HepG2 (cell line): ENCODE data around the gene CCDC102B. TPM values are rescaled to one million over a fixed set of nuclear protein-coding genes. Genes with fewer than 3 reads are reported as not detected.

Experiments
- ATAC-seq: fragments of 200-7000 bp; cut with Tn5 transposase; 3 replicates; pipeline ENCODE4 v1.9.1; 2020; ENCODE audit warnings: mild to moderate bottlenecking, moderate library complexity
- BruUV-seq: library from RNA; stranded (reverse); fragments of 400-500 nt; replicated peaks from 2 replicates; lab custom pipeline; 2021; lab: Mats Ljungman, UMichigan
- CTCF ChIA-PET: fragments of 300-600 bp; formaldehyde crosslinking; extraction: SDS; loops from one replicate; lab custom pipeline; 2021; ENCODE audit warnings: low total read pairs, inconsistent platforms, low intra/inter-chr PET ratio; lab: Yijun Ruan, JAX
- POLR2A ChIA-PET: fragments of 350-600 bp; sonication (Branson Sonifier 250); formaldehyde crosslinking; loops from one replicate; lab custom pipeline; 2020; ENCODE audit warnings: antibody characterized with exemption, inconsistent platforms; lab: Yijun Ruan, JAX
- DNase-seq: peaks from one replicate; pipeline ENCODE4 v3.0.0-alpha.2; 2015; ENCODE audit warnings: low spot score
- FAIRE-seq: peaks from 3 replicates; lab custom pipeline; 2011; peaks lifted over from hg19 to GRCh38; lab: Jason Lieb, UNC
- H2AFZ ChIP-seq: one replicate; pipeline ENCODE4 v1.6.1; 2011; ENCODE audit warnings: low read length, inconsistent platforms
- H3K27ac ChIP-seq: fragments of 300-600 bp; 3 replicates; pipeline ENCODE4 v1.8.0; 2011; ENCODE audit warnings: mixed run types, mild to moderate bottlenecking, mixed read lengths, low read length, inconsistent platforms; ENCODE audit not compliant: insufficient read depth; ENCODE audit errors: extremely low read length
- H3K27me3 ChIP-seq, 2 experiments: fragments of 200-600 bp in 1 of 2; 2 replicates in 1 of 2; 3 replicates in 1 of 2; pipeline versions ENCODE4 v1.6.0 to v1.8.0; 2011; ENCODE audit warnings: low read length in 2 of 2, mild to moderate bottlenecking in 2 of 2, moderate library complexity in 2 of 2, inconsistent platforms in 1 of 2; ENCODE audit not compliant: insufficient read depth in 2 of 2, control insufficient read depth in 1 of 2
- H3K36me3 ChIP-seq, 2 experiments: fragments of 200-600 bp in 1 of 2; replicated peaks in 1 of 2; 2 replicates in 1 of 2; 3 replicates in 1 of 2; pipeline versions ENCODE4 v1.5.1 to v1.8.0; 2011; ENCODE audit warnings: low read length in 2 of 2, inconsistent platforms in 1 of 2; ENCODE audit not compliant: insufficient read depth in 2 of 2, control insufficient read depth in 1 of 2
- H3K4me1 ChIP-seq: 2 replicates; pipeline ENCODE4 v1.5.1; 2012; ENCODE audit warnings: low read length, inconsistent platforms; ENCODE audit not compliant: insufficient read depth
- H3K4me2 ChIP-seq: 2 replicates; pipeline ENCODE4 v1.6.0; 2011; ENCODE audit warnings: low read depth, low read length, inconsistent platforms
- H3K4me3 ChIP-seq, 3 experiments: fragments of 200-600 bp in 1 of 3; sonication (generic), shearing (Covaris generic) in 1 of 3; replicated peaks in 1 of 3; 2 replicates each; pipeline ENCODE4 v1.5.1; 2011 to 2016; ENCODE audit warnings: low read length in 3 of 3, inconsistent platforms in 2 of 3, low read depth in 2 of 3, mild to moderate bottlenecking in 2 of 3, control low read depth in 1 of 3, mixed read lengths in 1 of 3; ENCODE audit not compliant: insufficient read depth in 1 of 3
- H3K79me2 ChIP-seq: one replicate; pipeline ENCODE4 v1.6.1; 2011; ENCODE audit warnings: low read length, inconsistent platforms; ENCODE audit not compliant: insufficient read depth
- H3K9ac ChIP-seq: 2 replicates; pipeline ENCODE4 v1.6.0; 2011; ENCODE audit warnings: mild to moderate bottlenecking, low read depth, low read length, inconsistent platforms; ENCODE audit not compliant: insufficient read depth
- H3K9me3 ChIP-seq: 2 replicates; pipeline ENCODE4 v1.5.1; 2012; ENCODE audit warnings: mild to moderate bottlenecking, low read length
- H4K20me1 ChIP-seq: 2 replicates; pipeline ENCODE4 v1.6.0; 2011; ENCODE audit warnings: inconsistent platforms, mild to moderate bottlenecking, low read length, moderate library complexity; ENCODE audit not compliant: insufficient read depth
- ARNTL ChIP-seq: sonication (generic); formaldehyde crosslinking; IDR thresholded peaks from 2 replicates; pipeline ENCODE4 v1.4.0; 2020; ENCODE audit warnings: mild to moderate bottlenecking, missing genetic modification reagents
- GTF3A ChIP-seq: sonication (generic); formaldehyde crosslinking; conservative IDR thresholded peaks from 2 replicates; pipeline ENCODE4 v1.4.0; 2020; ENCODE audit warnings: mild to moderate bottlenecking, missing genetic modification reagents
- MIER2 ChIP-seq: IDR thresholded peaks from 2 replicates; pipeline ENCODE4 v1.6.1; 2016; ENCODE audit warnings: missing biosample characterization, missing genetic modification reagents
- NR1H2 ChIP-seq: sonication (generic); formaldehyde crosslinking; IDR thresholded peaks from 2 replicates; pipeline ENCODE4 v1.8.1; 2022; ENCODE audit warnings: low read depth, missing genetic modification reagents, borderline replicate concordance
- NR3C1 ChIP-seq: sonication (generic); formaldehyde crosslinking; IDR thresholded peaks from 2 replicates; pipeline ENCODE4 v1.4.0; 2020; ENCODE audit warnings: missing genetic modification reagents
- TEAD2 ChIP-seq: sonication (generic); formaldehyde crosslinking; IDR thresholded peaks from 2 replicates; pipeline ENCODE4 v1.9.0; 2021; ENCODE audit warnings: missing genetic modification reagents
- WGBS: methylation state at CpG from one replicate; pipeline ENCODE4 v1.1.6; 2017; ENCODE audit warnings: low lambda C conversion rate; 5-methylcytosine and 5-hydroxymethylcytosine counted together
- in situ Hi-C: cut with HindIII; loops from 2 replicates; pipeline ENCODE4 v1.10.0; 2017; ENCODE audit warnings: low pct_unique_long_range_greater_than_20kb; ENCODE audit not compliant: extremely low pct_ligation_motif_present
- intact Hi-C: fragments of 100-400 bp; cut with micrococcal nuclease; formaldehyde crosslinking; loops from one replicate; pipeline ENCODE4 v1.10.0; 2022; ENCODE audit not compliant: unreplicated experiment
- polyA plus RNA-seq, 8 experiments: library from polyadenylated mRNA; depleted of rRNA in 3 of 8; stranded (reverse) in 7 of 8; unstranded in 1 of 8; fragments of >200 nt; fragmentation: Illumina TruSeq in 4 of 8; extraction: Trizol in 4 of 8; gene quantifications; 2 replicates each; pipeline versions ENCODE4 v1.2.1 to v1.2.3, GENCODE V29; 2011 to 2016; ENCODE audit warnings: low read depth in 4 of 8, missing spikeins in 1 of 8, mixed read lengths in 1 of 8; ENCODE audit not compliant: insufficient read depth in 1 of 8
- total RNA-seq, 5 experiments: library from RNA; depleted of rRNA; stranded (reverse); fragments of >200 nt; fragmentation: Illumina TruSeq; extraction: Trizol; gene quantifications; 2 replicates each; pipeline ENCODE4 v1.2.3, GENCODE V29; 2016; ENCODE audit warnings: low read depth in 1 of 5
- TF ChIP-seq, protein P1 (sequence below): IDR thresholded peaks from 2 replicates; pipeline ENCODE4 v1.6.1; 2012; ENCODE audit warnings: low read length, improper control_type of control experiment
- TF ChIP-seq, protein P2 (sequence below): sonication (generic); formaldehyde crosslinking; IDR thresholded peaks from 2 replicates; pipeline ENCODE4 v1.5.1; 2020; ENCODE audit warnings: missing genetic modification reagents, mild to moderate bottlenecking, borderline replicate concordance
- TF ChIP-seq, protein P3 (sequence below), 2 experiments: IDR thresholded peaks; 2 replicates each; pipeline ENCODE4 v1.6.1; 2011 to 2012; ENCODE audit warnings: low read length in 2 of 2, borderline replicate concordance in 1 of 2, low read depth in 1 of 2, mild to moderate bottlenecking in 1 of 2, moderate library complexity in 1 of 2

Gene CCDC102B
- total and polyA plus RNA-seq, 2 of the 13 experiments (the other 11 are each of a cell fraction or from before 2014, with no cell fraction given): 2.3 to 3.7 TPM

DNA sequence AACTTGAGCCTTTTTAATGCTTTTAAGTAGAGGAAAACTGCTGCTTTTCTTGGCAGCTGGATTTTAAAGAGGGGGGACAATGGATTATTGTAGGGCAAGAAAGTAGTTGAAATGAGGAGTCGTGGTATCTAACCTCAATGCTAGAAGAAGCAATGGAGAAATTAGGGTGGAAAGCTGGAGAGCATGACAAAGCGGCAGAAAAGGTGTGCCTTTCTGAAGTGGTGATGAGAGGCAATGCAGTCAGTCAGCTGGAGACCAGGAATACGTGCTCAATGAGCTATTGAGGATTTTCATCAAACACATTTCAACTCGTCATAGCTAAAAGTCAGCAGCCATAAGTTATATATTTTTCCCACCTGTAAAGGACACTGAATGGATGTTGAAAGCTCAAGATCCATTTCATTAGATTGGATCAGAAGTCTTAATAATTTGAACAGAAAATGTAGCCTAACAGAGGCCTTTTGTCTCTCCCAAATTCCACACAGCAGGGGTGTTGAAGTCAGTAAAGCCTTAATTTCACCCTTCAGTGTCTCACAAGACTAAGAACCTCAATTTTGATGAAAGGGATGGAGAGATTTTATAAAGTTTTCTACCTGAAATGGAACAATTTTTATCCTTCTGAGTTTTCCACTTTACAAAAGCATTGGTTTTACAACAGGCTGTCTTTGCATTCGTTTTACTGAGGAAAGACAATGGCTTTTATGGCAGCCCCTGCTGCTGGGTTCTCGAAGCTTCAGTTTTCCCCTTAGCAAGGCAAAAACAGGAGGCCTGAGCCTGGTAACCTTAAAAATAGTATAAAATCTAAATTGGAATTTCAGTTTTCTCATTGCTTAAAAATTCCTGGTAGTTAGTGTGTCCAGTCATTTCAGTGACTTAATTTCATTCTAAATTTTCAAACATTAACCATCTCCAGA lies 131.1 kb downstream of the CCDC102B start:
- WGBS: 8% methylated on average over 6 of the region's 6 CpGs
- no peak overlapping the region for H3K27ac ChIP-seq
- TF ChIP-seq TEAD2 (CRISPR knock-in tag): no peak
- no peak for TF ChIP-seq NR1H2 (CRISPR knock-in tag)
- TF ChIP-seq, all 625 proteins: peak for 0
- Histone ChIP-seq H3K4me3 (no peak overlapping the region), H3K36me3 (no peaks in the 10 kb centered on the region), H3K9me3 (no peaks in the 10 kb centered on the region), H3K9ac (no peak overlapping the region), H4K20me1 (no peaks in the 10 kb centered on the region), H3K27me3 (no peaks in the 10 kb centered on the region), H3K4me1 (no peaks in the 10 kb centered on the region), H3K79me2 (no peaks in the 10 kb centered on the region), H3K4me2 (no peak overlapping the region), H2AFZ (no peak overlapping the region)
- in situ Hi-C loops (no loop called here), intact Hi-C loops (loop anchor here (5.0 kb wide), 2 partner anchors 1143 to 1158 kb away; no protein-coding TSS in a partner anchor)
- CTCF ChIA-PET: no interaction called here
- POLR2A ChIA-PET: no interaction called here
- ATAC-seq (no peak), DNase-seq (no peak), FAIRE-seq (no peak)
- BruUV-seq: no TSS peak

DNA sequence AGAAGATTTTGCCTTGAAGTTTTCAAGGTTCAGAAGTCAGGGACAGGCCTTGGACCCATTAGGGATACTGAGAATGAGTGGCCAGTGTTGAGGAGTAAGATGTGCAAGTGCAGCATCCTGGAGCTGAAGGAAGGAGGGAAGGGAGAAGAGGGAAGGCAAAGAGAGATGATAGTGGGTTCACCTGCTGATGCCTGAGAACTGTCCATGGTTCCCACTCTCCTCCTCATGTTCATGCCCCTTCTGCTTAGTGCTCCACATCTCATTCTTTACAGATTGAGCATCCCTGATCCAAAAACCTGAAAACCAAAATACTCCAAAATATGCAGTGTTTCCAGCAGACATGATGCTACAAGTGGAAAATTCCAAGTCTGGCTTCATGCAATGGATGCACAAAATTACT lies 137.8 kb downstream of the CCDC102B start:
- CTCF ChIA-PET: no interaction called here
- no peaks in the 10 kb centered on the region for H3K79me2 ChIP-seq
- ATAC-seq (no peak), FAIRE-seq (no peak), DNase-seq (no peak)
- H3K27ac ChIP-seq: no peak overlapping the region
- H2AFZ ChIP-seq: no peak overlapping the region
- intact Hi-C loops (no loop called here), in situ Hi-C loops (no loop called here)
- peaks cover 5% of the 10 kb centered on the region; the same call in 1 of the 2 replicates for H3K4me1 ChIP-seq
- H3K4me2 ChIP-seq: no peak overlapping the region
- no TSS peak for BruUV-seq
- H3K36me3 ChIP-seq: no peaks in the 10 kb centered on the region
- no peaks in the 10 kb centered on the region for H3K9me3 ChIP-seq
- no peaks in the 10 kb centered on the region for H4K20me1 ChIP-seq
- no peak overlapping the region for H3K4me3 ChIP-seq
- POLR2A ChIA-PET: no interaction called here
- H3K27me3 ChIP-seq: no peaks in the 10 kb centered on the region
- H3K9ac ChIP-seq: no peak overlapping the region
- TF ChIP-seq GTF3A: no peak
- no peak for TF ChIP-seq ARNTL
- TF ChIP-seq, protein P1, sequence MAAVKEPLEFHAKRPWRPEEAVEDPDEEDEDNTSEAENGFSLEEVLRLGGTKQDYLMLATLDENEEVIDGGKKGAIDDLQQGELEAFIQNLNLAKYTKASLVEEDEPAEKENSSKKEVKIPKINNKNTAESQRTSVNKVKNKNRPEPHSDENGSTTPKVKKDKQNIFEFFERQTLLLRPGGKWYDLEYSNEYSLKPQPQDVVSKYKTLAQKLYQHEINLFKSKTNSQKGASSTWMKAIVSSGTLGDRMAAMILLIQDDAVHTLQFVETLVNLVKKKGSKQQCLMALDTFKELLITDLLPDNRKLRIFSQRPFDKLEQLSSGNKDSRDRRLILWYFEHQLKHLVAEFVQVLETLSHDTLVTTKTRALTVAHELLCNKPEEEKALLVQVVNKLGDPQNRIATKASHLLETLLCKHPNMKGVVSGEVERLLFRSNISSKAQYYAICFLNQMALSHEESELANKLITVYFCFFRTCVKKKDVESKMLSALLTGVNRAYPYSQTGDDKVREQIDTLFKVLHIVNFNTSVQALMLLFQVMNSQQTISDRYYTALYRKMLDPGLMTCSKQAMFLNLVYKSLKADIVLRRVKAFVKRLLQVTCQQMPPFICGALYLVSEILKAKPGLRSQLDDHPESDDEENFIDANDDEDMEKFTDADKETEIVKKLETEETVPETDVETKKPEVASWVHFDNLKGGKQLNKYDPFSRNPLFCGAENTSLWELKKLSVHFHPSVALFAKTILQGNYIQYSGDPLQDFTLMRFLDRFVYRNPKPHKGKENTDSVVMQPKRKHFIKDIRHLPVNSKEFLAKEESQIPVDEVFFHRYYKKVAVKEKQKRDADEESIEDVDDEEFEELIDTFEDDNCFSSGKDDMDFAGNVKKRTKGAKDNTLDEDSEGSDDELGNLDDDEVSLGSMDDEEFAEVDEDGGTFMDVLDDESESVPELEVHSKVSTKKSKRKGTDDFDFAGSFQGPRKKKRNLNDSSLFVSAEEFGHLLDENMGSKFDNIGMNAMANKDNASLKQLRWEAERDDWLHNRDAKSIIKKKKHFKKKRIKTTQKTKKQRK: no peak
- TF ChIP-seq MIER2: peak; percentile 49; the same call in 1 of the 2 replicates
- TF ChIP-seq, protein P2, sequence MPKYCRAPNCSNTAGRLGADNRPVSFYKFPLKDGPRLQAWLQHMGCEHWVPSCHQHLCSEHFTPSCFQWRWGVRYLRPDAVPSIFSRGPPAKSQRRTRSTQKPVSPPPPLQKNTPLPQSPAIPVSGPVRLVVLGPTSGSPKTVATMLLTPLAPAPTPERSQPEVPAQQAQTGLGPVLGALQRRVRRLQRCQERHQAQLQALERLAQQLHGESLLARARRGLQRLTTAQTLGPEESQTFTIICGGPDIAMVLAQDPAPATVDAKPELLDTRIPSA (CRISPR knock-in tag): no peak
- TF ChIP-seq, protein P3, sequence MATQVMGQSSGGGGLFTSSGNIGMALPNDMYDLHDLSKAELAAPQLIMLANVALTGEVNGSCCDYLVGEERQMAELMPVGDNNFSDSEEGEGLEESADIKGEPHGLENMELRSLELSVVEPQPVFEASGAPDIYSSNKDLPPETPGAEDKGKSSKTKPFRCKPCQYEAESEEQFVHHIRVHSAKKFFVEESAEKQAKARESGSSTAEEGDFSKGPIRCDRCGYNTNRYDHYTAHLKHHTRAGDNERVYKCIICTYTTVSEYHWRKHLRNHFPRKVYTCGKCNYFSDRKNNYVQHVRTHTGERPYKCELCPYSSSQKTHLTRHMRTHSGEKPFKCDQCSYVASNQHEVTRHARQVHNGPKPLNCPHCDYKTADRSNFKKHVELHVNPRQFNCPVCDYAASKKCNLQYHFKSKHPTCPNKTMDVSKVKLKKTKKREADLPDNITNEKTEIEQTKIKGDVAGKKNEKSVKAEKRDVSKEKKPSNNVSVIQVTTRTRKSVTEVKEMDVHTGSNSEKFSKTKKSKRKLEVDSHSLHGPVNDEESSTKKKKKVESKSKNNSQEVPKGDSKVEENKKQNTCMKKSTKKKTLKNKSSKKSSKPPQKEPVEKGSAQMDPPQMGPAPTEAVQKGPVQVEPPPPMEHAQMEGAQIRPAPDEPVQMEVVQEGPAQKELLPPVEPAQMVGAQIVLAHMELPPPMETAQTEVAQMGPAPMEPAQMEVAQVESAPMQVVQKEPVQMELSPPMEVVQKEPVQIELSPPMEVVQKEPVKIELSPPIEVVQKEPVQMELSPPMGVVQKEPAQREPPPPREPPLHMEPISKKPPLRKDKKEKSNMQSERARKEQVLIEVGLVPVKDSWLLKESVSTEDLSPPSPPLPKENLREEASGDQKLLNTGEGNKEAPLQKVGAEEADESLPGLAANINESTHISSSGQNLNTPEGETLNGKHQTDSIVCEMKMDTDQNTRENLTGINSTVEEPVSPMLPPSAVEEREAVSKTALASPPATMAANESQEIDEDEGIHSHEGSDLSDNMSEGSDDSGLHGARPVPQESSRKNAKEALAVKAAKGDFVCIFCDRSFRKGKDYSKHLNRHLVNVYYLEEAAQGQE (IDR thresholded peaks at IDR 0.05; ENCODE audit: borderline replicate concordance in 1 of 2, low read depth in 1 of 2, low read length in 2 of 2): peak; percentile 17 to 87
- TF ChIP-seq NR3C1 (CRISPR knock-in tag): no peak
